Measurements from ENCODE around the gene CDK10. TPM values are rescaled to one million over a fixed set of nuclear protein-coding genes. Genes with fewer than 3 reads are reported as not detected.

CDK10 gene
- total RNA-seq, 1 experiment from 2014 or later = 106 TPM

DNA sequence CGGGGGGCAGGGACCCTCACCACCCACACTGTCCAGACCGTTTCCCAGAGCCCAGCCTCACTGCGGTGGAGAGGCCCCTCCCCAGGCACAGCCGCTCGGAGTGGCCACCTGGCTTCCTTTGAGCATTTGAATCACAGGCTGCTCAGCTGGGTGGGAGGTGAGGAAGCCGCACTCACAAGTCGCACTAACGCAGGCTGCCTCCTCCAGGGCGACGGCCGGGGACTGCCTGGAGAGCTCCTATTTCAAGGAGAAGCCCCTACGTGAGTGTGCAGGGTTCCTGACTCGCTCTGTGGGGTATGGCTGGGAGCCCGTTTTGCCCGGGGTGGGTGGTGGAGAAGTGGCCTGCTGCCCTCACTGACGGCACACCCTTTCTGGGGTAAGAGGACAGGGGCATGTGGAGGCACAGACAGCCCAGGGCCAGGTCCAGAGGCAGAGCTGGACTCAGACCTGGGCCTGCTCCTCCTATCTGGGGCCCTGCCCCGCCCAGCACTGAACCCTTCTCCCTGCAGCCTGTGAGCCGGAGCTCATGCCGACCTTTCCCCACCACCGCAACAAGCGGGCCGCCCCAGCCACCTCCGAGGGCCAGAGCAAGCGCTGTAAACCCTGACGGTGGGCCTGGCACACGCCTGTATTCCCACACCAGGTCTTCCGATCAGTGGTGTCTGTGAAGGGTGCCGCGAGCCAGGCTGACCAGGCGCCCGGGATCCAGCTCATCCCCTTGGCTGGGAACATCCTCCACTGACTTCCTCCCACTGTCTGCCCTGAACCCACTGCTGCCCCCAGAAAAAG lies 8.8 kb downstream of the CDK10 start:
- TF ChIP-seq, protein P1, sequence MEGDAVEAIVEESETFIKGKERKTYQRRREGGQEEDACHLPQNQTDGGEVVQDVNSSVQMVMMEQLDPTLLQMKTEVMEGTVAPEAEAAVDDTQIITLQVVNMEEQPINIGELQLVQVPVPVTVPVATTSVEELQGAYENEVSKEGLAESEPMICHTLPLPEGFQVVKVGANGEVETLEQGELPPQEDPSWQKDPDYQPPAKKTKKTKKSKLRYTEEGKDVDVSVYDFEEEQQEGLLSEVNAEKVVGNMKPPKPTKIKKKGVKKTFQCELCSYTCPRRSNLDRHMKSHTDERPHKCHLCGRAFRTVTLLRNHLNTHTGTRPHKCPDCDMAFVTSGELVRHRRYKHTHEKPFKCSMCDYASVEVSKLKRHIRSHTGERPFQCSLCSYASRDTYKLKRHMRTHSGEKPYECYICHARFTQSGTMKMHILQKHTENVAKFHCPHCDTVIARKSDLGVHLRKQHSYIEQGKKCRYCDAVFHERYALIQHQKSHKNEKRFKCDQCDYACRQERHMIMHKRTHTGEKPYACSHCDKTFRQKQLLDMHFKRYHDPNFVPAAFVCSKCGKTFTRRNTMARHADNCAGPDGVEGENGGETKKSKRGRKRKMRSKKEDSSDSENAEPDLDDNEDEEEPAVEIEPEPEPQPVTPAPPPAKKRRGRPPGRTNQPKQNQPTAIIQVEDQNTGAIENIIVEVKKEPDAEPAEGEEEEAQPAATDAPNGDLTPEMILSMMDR (IDR thresholded peaks at IDR 0.05; ENCODE audit: unreplicated experiment) = no peak
- Mint-ChIP-seq H3K27me3 (ENCODE audit: unreplicated experiment) (no peaks in the 10 kb centered on the region), H3K4me1 (ENCODE audit: low read depth, unreplicated experiment) (no peaks in the 10 kb centered on the region), H3K36me3 (ENCODE audit: insufficient read depth, unreplicated experiment) (peaks cover 93% of the 10 kb centered on the region), H3K9me3 (ENCODE audit: low read depth, unreplicated experiment) (no peaks in the 10 kb centered on the region), H3K27ac (ENCODE audit: unreplicated experiment) (peak overlapping the region; percentile 68), H3K4me3 (ENCODE audit: low read depth, unreplicated experiment) (peak overlapping the region; percentile 14)
- CTCF ChIA-PET = interaction anchor here (0.8 kb wide), 1 partner anchor 15 kb away, joined by 3 read pairs; no protein-coding TSS in a partner anchor
- DNase-seq = no peak
- intact Hi-C loops (cut with micrococcal nuclease; ENCODE audit: unreplicated experiment) = no loop called here
- no TSS peak for BruUV-seq (replicated peaks)

DNA sequence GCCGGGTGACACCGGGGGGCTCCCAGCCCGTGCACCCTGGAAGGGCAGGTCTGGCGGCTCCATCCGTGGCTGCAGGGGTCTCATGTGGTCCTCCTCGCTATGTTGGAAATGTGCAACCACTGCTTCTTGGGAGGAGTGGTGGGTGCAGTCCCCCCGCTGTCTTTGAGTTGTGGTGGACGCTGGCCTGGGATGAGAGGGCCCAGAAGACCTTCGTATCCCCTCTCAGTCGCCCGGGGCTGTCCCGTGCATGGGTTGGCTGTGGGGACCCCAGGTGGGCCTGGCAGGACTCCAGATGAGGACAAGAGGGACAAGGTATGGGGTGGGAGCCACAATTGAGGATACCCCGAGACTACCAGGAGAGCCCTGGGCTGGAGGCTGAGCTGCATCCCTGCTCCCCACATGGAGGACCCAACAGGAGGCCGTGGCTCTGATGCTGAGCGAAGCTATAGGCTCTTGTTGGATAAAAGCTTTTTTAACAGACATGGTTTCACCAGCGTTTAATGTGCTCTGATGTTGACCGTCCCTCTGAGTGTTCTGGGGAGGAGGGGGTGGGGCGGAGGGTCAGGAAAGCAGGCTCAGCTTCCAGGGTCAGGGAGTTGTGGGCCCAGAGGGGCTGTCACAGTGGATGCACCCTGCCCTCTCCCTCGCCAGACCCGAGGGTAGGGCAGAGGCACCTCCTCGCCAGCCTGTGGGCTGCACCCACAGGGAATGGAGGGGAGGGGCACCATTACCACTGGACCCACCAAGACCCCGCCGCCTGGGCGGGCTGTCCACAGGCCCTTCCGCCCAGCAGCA lies 9.6 kb downstream of the CDK10 start:
- Mint-ChIP-seq H3K4me3 (ENCODE audit: low read depth, unreplicated experiment) (no peak overlapping the region), H3K27me3 (ENCODE audit: unreplicated experiment) (no peaks in the 10 kb centered on the region), H3K36me3 (ENCODE audit: insufficient read depth, unreplicated experiment) (peaks cover 93% of the 10 kb centered on the region), H3K9me3 (ENCODE audit: low read depth, unreplicated experiment) (no peaks in the 10 kb centered on the region), H3K27ac (ENCODE audit: unreplicated experiment) (peak overlapping the region; percentile 68), H3K4me1 (ENCODE audit: low read depth, unreplicated experiment) (no peaks in the 10 kb centered on the region)
- DNase-seq = no peak
- TF ChIP-seq, protein P1 (IDR thresholded peaks at IDR 0.05; ENCODE audit: unreplicated experiment) = no peak
- CTCF ChIA-PET = no interaction called here
- BruUV-seq (replicated peaks) = TSS peak; percentile 20
- intact Hi-C loops (cut with micrococcal nuclease; ENCODE audit: unreplicated experiment) = no loop called here

DNA sequence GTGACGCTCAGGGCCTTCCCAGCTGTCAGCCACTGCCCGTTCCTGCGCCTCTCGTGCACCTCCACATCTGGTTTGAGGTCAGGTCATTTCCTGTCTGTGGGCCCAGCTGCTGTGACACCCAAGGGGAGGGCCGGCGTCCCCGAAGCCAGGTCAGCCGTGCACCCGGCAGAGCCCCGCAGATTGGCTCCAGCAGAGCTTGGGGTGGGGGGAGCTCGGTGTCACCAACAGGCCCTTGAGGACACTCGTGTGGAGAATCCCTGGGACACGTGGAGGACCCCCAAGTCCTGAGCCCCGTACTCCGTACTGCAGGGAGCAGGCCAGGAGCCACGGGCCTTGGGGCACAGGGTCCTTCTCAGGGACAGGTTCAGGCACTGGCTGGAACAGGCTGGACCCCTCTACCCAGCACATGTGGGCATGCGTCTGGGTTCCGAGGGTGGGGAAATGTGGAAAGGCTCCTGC lies 10.2 kb downstream of the CDK10 start:
- no peak overlapping the region for H3K27ac Mint-ChIP-seq (ENCODE audit: unreplicated experiment)
- H3K4me3 Mint-ChIP-seq (ENCODE audit: low read depth, unreplicated experiment) = no peak overlapping the region
- BruUV-seq (replicated peaks) = no TSS peak
- TF ChIP-seq, protein P1 (IDR thresholded peaks at IDR 0.05; ENCODE audit: unreplicated experiment) = no peak
- peaks cover 93% of the 10 kb centered on the region for H3K36me3 Mint-ChIP-seq (ENCODE audit: insufficient read depth, unreplicated experiment)
- H3K27me3 Mint-ChIP-seq (ENCODE audit: unreplicated experiment) = no peaks in the 10 kb centered on the region
- intact Hi-C loops (cut with micrococcal nuclease; ENCODE audit: unreplicated experiment) = no loop called here
- DNase-seq = no peak
- no peaks in the 10 kb centered on the region for H3K9me3 Mint-ChIP-seq (ENCODE audit: low read depth, unreplicated experiment)
- CTCF ChIA-PET = no interaction called here
- no peaks in the 10 kb centered on the region for H3K4me1 Mint-ChIP-seq (ENCODE audit: low read depth, unreplicated experiment)

DNA sequence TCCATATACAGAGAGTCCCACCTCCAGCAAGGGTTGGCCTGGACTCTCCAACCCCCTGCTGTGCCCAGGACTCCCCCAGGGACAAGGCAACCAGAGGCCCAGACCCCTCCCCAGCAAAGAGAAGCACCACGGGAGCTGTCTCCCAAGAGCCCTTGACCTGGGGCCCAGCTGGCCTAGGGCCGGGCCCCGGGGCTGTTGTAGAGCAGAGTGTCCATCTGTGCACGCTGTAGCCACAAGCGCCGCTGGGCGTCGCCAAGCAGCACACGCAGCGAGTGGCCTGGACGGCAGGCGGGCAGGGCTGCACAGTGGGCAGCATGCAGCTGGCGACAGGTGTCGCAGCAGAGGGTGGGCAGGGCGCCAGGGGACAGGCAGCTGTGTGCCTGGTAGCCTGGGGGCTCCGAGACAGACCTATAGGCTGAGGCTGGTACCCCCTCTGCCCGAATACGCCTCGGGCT lies 10.7 kb downstream of the CDK10 start:
- H3K27ac Mint-ChIP-seq (ENCODE audit: unreplicated experiment) = no peak overlapping the region
- BruUV-seq (replicated peaks) = no TSS peak
- no peaks in the 10 kb centered on the region for H3K27me3 Mint-ChIP-seq (ENCODE audit: unreplicated experiment)
- TF ChIP-seq, protein P1 (IDR thresholded peaks at IDR 0.05; ENCODE audit: unreplicated experiment) = no peak
- H3K9me3 Mint-ChIP-seq (ENCODE audit: low read depth, unreplicated experiment) = no peaks in the 10 kb centered on the region
- peaks cover 93% of the 10 kb centered on the region for H3K36me3 Mint-ChIP-seq (ENCODE audit: insufficient read depth, unreplicated experiment)
- H3K4me1 Mint-ChIP-seq (ENCODE audit: low read depth, unreplicated experiment) = no peaks in the 10 kb centered on the region
- CTCF ChIA-PET = no interaction called here
- intact Hi-C loops (cut with micrococcal nuclease; ENCODE audit: unreplicated experiment) = no loop called here
- no peak for DNase-seq
- no peak overlapping the region for H3K4me3 Mint-ChIP-seq (ENCODE audit: low read depth, unreplicated experiment)

All from Calu3 (cell line).